ENCODE results near the gene TCFL5. TPM values are rescaled to one million over a fixed set of nuclear protein-coding genes. Genes with fewer than 3 reads are reported as not detected.

The TCFL5 gene
- total and polyA plus RNA-seq, 10 of the 15 experiments (the other 5 are each of a cell fraction or from before 2014, with no cell fraction given) = 0.48 to 8.1 (median 3.8) TPM

- TF ChIP-seq POLR2AphosphoS2 (IDR thresholded peaks at IDR 0.05; ENCODE audit: low read depth, low read length) = 0 out of 2 replicates have a peak, but pooled peaks have one; percentile 44
- TF ChIP-seq E4F1 (IDR thresholded peaks at IDR 0.05; ENCODE audit: borderline replicate concordance, partially characterized antibody) = peak; percentile 69
- TF ChIP-seq RCOR1 (conservative IDR thresholded peaks at IDR 0.05; ENCODE audit: low read depth, low read length) = no peak
- TF ChIP-seq SUPT20H (IDR thresholded peaks at IDR 0.05; ENCODE audit: borderline replicate concordance, control insufficient read depth, low read depth, low read length) = no peak
- TF ChIP-seq NBN (IDR thresholded peaks at IDR 0.05) = peak; percentile 28; the same call in 1 of the 2 replicates
- TF ChIP-seq NFXL1 (IDR thresholded peaks at IDR 0.05; ENCODE audit: borderline replicate concordance) = no peak
- peak; percentile 82 for TF ChIP-seq SMARCA5 (IDR thresholded peaks at IDR 0.05)
- TF ChIP-seq GATAD2B (conservative IDR thresholded peaks at IDR 0.05; ENCODE audit: low read depth) = peak; percentile 48
- 0 out of 2 replicates have a peak, but pooled peaks have one; percentile 24 for TF ChIP-seq ZNF687 (IDR thresholded peaks at IDR 0.05)
These were observed 67.5 kb downstream of the TCFL5 start (continued) for GRCh38 chr20:62794007-62794724.
